K562 (cell line): ENCODE data around the gene TMEM63A.

ENCODE experiments used
- CTCF ChIP-seq, 3 experiments: IDR thresholded peaks in 2 of 3; conservative IDR thresholded peaks in 1 of 3; 2 replicates each; pipeline ENCODE4 v1.5.1; 2011 to 2012; ENCODE audit warnings: low read length in 3 of 3, mild to moderate bottlenecking in 3 of 3, control low read depth in 2 of 3, improper control_type of control experiment in 1 of 3, inconsistent platforms in 1 of 3, low read depth in 1 of 3, mixed read lengths in 1 of 3, moderate library complexity in 1 of 3; ENCODE audit not compliant: insufficient read depth in 2 of 3
- ELK1 ChIP-seq: sonication (generic); formaldehyde crosslinking; IDR thresholded peaks from 2 replicates; pipeline ENCODE4 v1.8.1; 2022; ENCODE audit warnings: missing genetic modification reagents
- EP300 ChIP-seq: IDR thresholded peaks from 2 replicates; pipeline ENCODE4 v1.6.1; 2012; ENCODE audit warnings: low read length, improper control_type of control experiment
- JUNB ChIP-seq: fragments of 450-650 bp; formaldehyde crosslinking; conservative IDR thresholded peaks from 2 replicates; pipeline ENCODE4 v1.4.0; 2020; ENCODE audit warnings: mild to moderate bottlenecking
- SMARCB1 ChIP-seq: IDR thresholded peaks from 2 replicates; pipeline ENCODE4 v1.6.1; 2011; ENCODE audit warnings: improper control_type of control experiment, low read depth; ENCODE audit not compliant: insufficient read length
- TRIM25 ChIP-seq: fragments of 450-650 bp; IDR thresholded peaks from 2 replicates; pipeline ENCODE4 v1.7.0; 2016; ENCODE audit warnings: borderline replicate concordance
- ZC3H4 ChIP-seq: sonication (generic); formaldehyde crosslinking; IDR thresholded peaks from 2 replicates; pipeline ENCODE4 v1.9.0; 2021; ENCODE audit warnings: missing genetic modification reagents, borderline replicate concordance
- ZHX1 ChIP-seq: fragments of 150-350 bp; conservative IDR thresholded peaks from 2 replicates; pipeline ENCODE4 v1.6.1; 2014; ENCODE audit warnings: low read length
- TF ChIP-seq, protein P1 (sequence below), 3 experiments: fragments of 200-800 bp in 1 of 3; fragments of 250-450 bp in 1 of 3; fragments of 450-650 bp in 1 of 3; sonication (Bioruptor Pico) in 1 of 3; sonication (Bioruptor generic) in 1 of 3; formaldehyde crosslinking in 1 of 3; IDR thresholded peaks; 2 replicates each; pipeline versions ENCODE4 v1.6.1 to v1.8.0; 2016 to 2022; ENCODE audit warnings: mild to moderate bottlenecking in 2 of 3, missing genetic modification characterization in 2 of 3, missing compliant biosample characterization in 1 of 3, moderate library complexity in 1 of 3

DNA sequence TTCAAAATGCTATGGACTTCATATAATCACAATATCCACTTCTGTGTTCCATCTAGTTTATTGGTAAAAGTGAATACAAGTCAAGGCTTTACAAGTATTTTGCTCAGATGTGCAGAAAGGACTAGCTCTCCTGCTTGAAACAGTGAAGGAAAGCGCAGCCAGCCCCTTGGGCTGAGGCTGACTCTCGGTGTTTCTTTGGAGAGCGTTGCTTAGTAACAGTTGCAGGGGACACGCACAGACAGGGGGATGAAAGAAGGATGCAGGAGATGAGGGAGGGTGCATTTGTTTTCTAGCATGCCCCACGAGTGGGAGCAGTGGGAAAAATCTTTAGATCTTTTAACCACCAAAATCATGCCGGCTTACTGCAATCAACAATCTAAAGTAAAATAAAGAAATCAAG lies 32.8 kb upstream of the TMEM63A start:
- TF ChIP-seq CTCF (IDR thresholded peaks at IDR 0.05 in 2 of 3, conservative IDR thresholded peaks at IDR 0.05 in 1 of 3; ENCODE audit: insufficient read depth in 2 of 3, low read depth in 1 of 3, low read length in 3 of 3) (no peak), SMARCB1 (no peak), ZHX1 (no peak), JUNB (CRISPR knock-in tag) (no peak), ZC3H4 (CRISPR knock-in tag) (no peak), EP300 (no peak), ELK1 (CRISPR knock-in tag) (no peak), TRIM25 (no peak)
- TF ChIP-seq, protein P1, sequence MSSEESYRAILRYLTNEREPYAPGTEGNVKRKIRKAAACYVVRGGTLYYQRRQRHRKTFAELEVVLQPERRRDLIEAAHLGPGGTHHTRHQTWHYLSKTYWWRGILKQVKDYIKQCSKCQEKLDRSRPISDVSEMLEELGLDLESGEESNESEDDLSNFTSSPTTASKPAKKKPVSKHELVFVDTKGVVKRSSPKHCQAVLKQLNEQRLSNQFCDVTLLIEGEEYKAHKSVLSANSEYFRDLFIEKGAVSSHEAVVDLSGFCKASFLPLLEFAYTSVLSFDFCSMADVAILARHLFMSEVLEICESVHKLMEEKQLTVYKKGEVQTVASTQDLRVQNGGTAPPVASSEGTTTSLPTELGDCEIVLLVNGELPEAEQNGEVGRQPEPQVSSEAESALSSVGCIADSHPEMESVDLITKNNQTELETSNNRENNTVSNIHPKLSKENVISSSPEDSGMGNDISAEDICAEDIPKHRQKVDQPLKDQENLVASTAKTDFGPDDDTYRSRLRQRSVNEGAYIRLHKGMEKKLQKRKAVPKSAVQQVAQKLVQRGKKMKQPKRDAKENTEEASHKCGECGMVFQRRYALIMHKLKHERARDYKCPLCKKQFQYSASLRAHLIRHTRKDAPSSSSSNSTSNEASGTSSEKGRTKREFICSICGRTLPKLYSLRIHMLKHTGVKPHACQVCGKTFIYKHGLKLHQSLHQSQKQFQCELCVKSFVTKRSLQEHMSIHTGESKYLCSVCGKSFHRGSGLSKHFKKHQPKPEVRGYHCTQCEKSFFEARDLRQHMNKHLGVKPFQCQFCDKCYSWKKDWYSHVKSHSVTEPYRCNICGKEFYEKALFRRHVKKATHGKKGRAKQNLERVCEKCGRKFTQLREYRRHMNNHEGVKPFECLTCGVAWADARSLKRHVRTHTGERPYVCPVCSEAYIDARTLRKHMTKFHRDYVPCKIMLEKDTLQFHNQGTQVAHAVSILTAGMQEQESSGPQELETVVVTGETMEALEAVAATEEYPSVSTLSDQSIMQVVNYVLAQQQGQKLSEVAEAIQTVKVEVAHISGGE (CRISPR knock-in tag; IDR thresholded peaks at IDR 0.05) = no peak
